Measurements from ENCODE around the gene USP7. TPM values are rescaled to one million over a fixed set of nuclear protein-coding genes. Genes with fewer than 3 reads are reported as not detected.

Gene USP7
- polyA plus RNA-seq, 1 of the 3 experiments (the other 2 are of a cell fraction): 8.6 TPM

GRCh38 chr16:8937803-8938202 lies 25.9 kb downstream of the USP7 start:
- H3K36me3 ChIP-seq (replicated peaks in 1 of 2; ENCODE audit: control insufficient read depth in 1 of 2, insufficient read depth in 2 of 2, low read length in 1 of 2): no peaks in the 10 kb centered on the region
- ChIA-PET CTCF (interaction anchor here (4.5 to 8.2 kb wide), 2 partner anchors 10 to 70 kb away, joined by 59 to 72 read pairs; no protein-coding TSS in a partner anchor), POLR2A (no interaction called here)
- H3K79me2 ChIP-seq (ENCODE audit: insufficient read depth): peaks cover 100% of the 10 kb centered on the region
- WGBS (ENCODE audit: low lambda C conversion rate): 92% methylated on average over 4 of the region's 4 CpGs
- no peaks in the 10 kb centered on the region for H3F3A ChIP-seq (replicated peaks; ENCODE audit: insufficient read depth)
- no peak overlapping the region for H3K4me3 ChIP-seq (ENCODE audit: low read depth in 2 of 2, low read length in 1 of 2)
- no peaks in the 10 kb centered on the region for H3K9me2 ChIP-seq
- H4K20me1 ChIP-seq (ENCODE audit: insufficient read depth): peaks cover 100% of the 10 kb centered on the region
- no peak overlapping the region for H3K9ac ChIP-seq
- H3K4me2 ChIP-seq: no peak overlapping the region
- H3K27me3 ChIP-seq (ENCODE audit: insufficient read depth): no peaks in the 10 kb centered on the region
- DNase-seq: no peak
- no peaks in the 10 kb centered on the region for H3K9me3 ChIP-seq
- no peak overlapping the region for H2AFZ ChIP-seq (ENCODE audit: low read depth)
- peaks cover 0 to 11% of the 10 kb centered on the region in 2 experiments; a peak in 1 of 4 replicates for H3K4me1 ChIP-seq (ENCODE audit: control insufficient read depth in 1 of 2, insufficient read depth in 2 of 2, low read depth in 1 of 2, low read length in 1 of 2)
- no peak for TF ChIP-seq GABPA (IDR thresholded peaks at IDR 0.05; ENCODE audit: low read depth)
- TF ChIP-seq FOXJ3 (CRISPR knock-in tag; IDR thresholded peaks at IDR 0.05): no peak
- TF ChIP-seq IRF3 (IDR thresholded peaks at IDR 0.05; ENCODE audit: low read depth, low read length): no peak
- no peak for TF ChIP-seq RFX5 (IDR thresholded peaks at IDR 0.05; ENCODE audit: low read length)
- no peak for TF ChIP-seq TEAD4 (IDR thresholded peaks at IDR 0.05; ENCODE audit: borderline replicate concordance, insufficient read depth)
- TF ChIP-seq MEF2A (IDR thresholded peaks at IDR 0.05; ENCODE audit: borderline replicate concordance, low read depth): no peak
- TF ChIP-seq CTCF (IDR thresholded peaks at IDR 0.05): no peak
- TF ChIP-seq RCOR1 (IDR thresholded peaks at IDR 0.05; ENCODE audit: low read length): no peak
- no peak for TF ChIP-seq RXRA (IDR thresholded peaks at IDR 0.05; ENCODE audit: borderline replicate concordance, low read depth)
- no peak for TF ChIP-seq USF1 (IDR thresholded peaks at IDR 0.05; ENCODE audit: borderline replicate concordance, low read depth)
- no peak for TF ChIP-seq EZH2phosphoT487 (IDR thresholded peaks at IDR 0.05; ENCODE audit: borderline replicate concordance, low read depth)
- no peak for TF ChIP-seq EP300 (IDR thresholded peaks at IDR 0.05; ENCODE audit: borderline replicate concordance in 1 of 2, low read depth in 1 of 2, low read length in 1 of 2)
- no peak for TF ChIP-seq TCF12 (IDR thresholded peaks at IDR 0.05)
- no peak for TF ChIP-seq FOSL2 (IDR thresholded peaks at IDR 0.05; ENCODE audit: borderline replicate concordance, low read depth)
- no peak for TF ChIP-seq MXI1 (IDR thresholded peaks at IDR 0.05; ENCODE audit: low read depth, low read length)
- no peak for TF ChIP-seq GATA2 (CRISPR knock-in tag; IDR thresholded peaks at IDR 0.05)
- no peak for TF ChIP-seq JUND (IDR thresholded peaks at IDR 0.05)
- no peak overlapping the region for H3K27ac ChIP-seq (ENCODE audit: low read depth in 2 of 2, low read length in 1 of 2)
